GM12878 (cell line): ENCODE results near the gene SLCO4A1. TPM values are rescaled to one million over a fixed set of nuclear protein-coding genes. Genes with fewer than 3 reads are reported as not detected.

Experiments
- ATAC-seq: fragments of 200-7000 bp; cut with Tn5 transposase; 3 replicates; pipeline ENCODE4 v1.9.1; 2020; ENCODE audit warnings: mild to moderate bottlenecking, moderate library complexity
- BruUV-seq: library from RNA; stranded (reverse); fragments of 400-500 nt; replicated peaks from 2 replicates; lab custom pipeline; 2021; lab: Mats Ljungman, UMichigan
- CTCF ChIA-PET: fragments of 300-600 bp; sonication (Branson Sonifier 250); formaldehyde crosslinking; extraction: SDS; loops from one replicate; lab custom pipeline; 2021; ENCODE audit warnings: inconsistent platforms; lab: Yijun Ruan, JAX
- POLR2A ChIA-PET: fragments of 350-600 bp; formaldehyde crosslinking; extraction: SDS; loops from one replicate; lab custom pipeline; 2021; ENCODE audit warnings: inconsistent platforms; lab: Charles Lee
- RAD21 ChIA-PET: fragments of 300-600 bp; sonication (Branson Sonifier 250); formaldehyde crosslinking; loops from one replicate; lab custom pipeline; 2023; ENCODE audit warnings: antibody characterized with exemption; ENCODE audit not compliant: unreplicated experiment; lab: Charles Lee
- SMC1A ChIA-PET: fragments of 300-600 bp; sonication (Branson Sonifier 250); formaldehyde crosslinking; loops from one replicate; lab custom pipeline; 2023; ENCODE audit not compliant: unreplicated experiment, uncharacterized antibody; lab: Charles Lee
- DNase-seq: peaks from one replicate; pipeline ENCODE4 v3.0.0-alpha.2; 2011; ENCODE audit warnings: low read depth, low spot score
- FAIRE-seq: peaks from 3 replicates; lab custom pipeline; 2011; peaks lifted over from hg19 to GRCh38; lab: Jason Lieb, UNC
- H2AFZ ChIP-seq: 2 replicates; pipeline ENCODE4 v1.6.0; 2011; ENCODE audit warnings: low read depth, low read length, control low read depth; ENCODE audit not compliant: control insufficient read depth
- H3K27ac ChIP-seq: 2 replicates; pipeline ENCODE4 v1.5.1; 2011; ENCODE audit warnings: control low read depth; ENCODE audit not compliant: control insufficient read depth, insufficient read depth
- H3K27me3 ChIP-seq, 2 experiments: replicated peaks in 1 of 2; 2 replicates each; pipeline versions ENCODE4 v1.6.0 to v1.6.1; 2011; ENCODE audit warnings: low read length in 1 of 2; ENCODE audit not compliant: control insufficient read depth in 2 of 2, insufficient read depth in 2 of 2
- H3K36me3 ChIP-seq, 2 experiments: 2 replicates each; pipeline ENCODE4 v1.5.1; 2011; ENCODE audit warnings: low read length in 1 of 2; ENCODE audit not compliant: control insufficient read depth in 2 of 2, insufficient read depth in 2 of 2
- H3K4me1 ChIP-seq: 2 replicates; pipeline ENCODE4 v1.6.1; 2011; ENCODE audit warnings: mild to moderate bottlenecking, low read length, moderate library complexity, mixed read lengths; ENCODE audit not compliant: control insufficient read depth, insufficient read depth
- H3K4me2 ChIP-seq: 2 replicates; pipeline ENCODE4 v1.6.0; 2011; ENCODE audit warnings: control low read depth; ENCODE audit not compliant: control insufficient read depth, insufficient read depth
- H3K4me3 ChIP-seq: fragments of 200-600 bp; sonication (generic); 2 replicates; pipeline ENCODE4 v1.5.1; 2016
- H3K79me2 ChIP-seq: 2 replicates; pipeline ENCODE4 v1.6.0; 2011; ENCODE audit warnings: low read length; ENCODE audit not compliant: control insufficient read depth, insufficient read depth
- H3K9ac ChIP-seq: 2 replicates; pipeline ENCODE4 v1.8.0; 2011; ENCODE audit warnings: low read length, control low read depth, mixed read lengths; ENCODE audit not compliant: control insufficient read depth, insufficient read depth
- H3K9me3 ChIP-seq: replicated peaks from 3 replicates; pipeline ENCODE4 v1.5.1; 2011; ENCODE audit warnings: mild to moderate bottlenecking, low read length; ENCODE audit not compliant: control insufficient read depth, insufficient read depth
- H4K20me1 ChIP-seq: 2 replicates; pipeline ENCODE4 v1.6.0; 2011; ENCODE audit not compliant: control insufficient read depth, insufficient read depth
- BACH1 ChIP-seq: fragments of 450-650 bp; IDR thresholded peaks from 2 replicates; pipeline ENCODE4 v1.6.1; 2017; ENCODE audit warnings: mild to moderate bottlenecking, borderline replicate concordance
- BHLHE40 ChIP-seq, 2 experiments: fragments of 450-650 bp in 1 of 2; IDR thresholded peaks; 2 replicates each; pipeline ENCODE4 v1.6.1; 2011 to 2017; ENCODE audit warnings: low read depth in 2 of 2, borderline replicate concordance in 1 of 2, improper control_type of control experiment in 1 of 2, low read length in 1 of 2, mild to moderate bottlenecking in 1 of 2
- BMI1 ChIP-seq: fragments of 450-650 bp; IDR thresholded peaks from 2 replicates; pipeline ENCODE4 v1.6.1; 2016; ENCODE audit warnings: mild to moderate bottlenecking, moderate library complexity, borderline replicate concordance
- CEBPB ChIP-seq, 2 experiments: fragments of 150-350 bp in 1 of 2; IDR thresholded peaks; 2 replicates each; pipeline ENCODE4 v1.6.1; 2012 to 2014; ENCODE audit warnings: low read depth in 2 of 2, low read length in 2 of 2, borderline replicate concordance in 1 of 2, inconsistent platforms in 1 of 2
- GATAD2B ChIP-seq: fragments of 450-650 bp; conservative IDR thresholded peaks from 2 replicates; pipeline ENCODE4 v1.6.1; 2017; ENCODE audit warnings: low read depth, mild to moderate bottlenecking, moderate library complexity
- HDAC6 ChIP-seq: fragments of 200-600 bp; sonication (generic); IDR thresholded peaks from one replicate; pipeline ENCODE4 v1.8.0; 2017; ENCODE audit warnings: antibody characterized with exemption; ENCODE audit not compliant: unreplicated experiment
- MXI1 ChIP-seq: fragments of 150-350 bp; IDR thresholded peaks from 2 replicates; pipeline ENCODE4 v1.6.1; 2011; ENCODE audit warnings: low read depth, mild to moderate bottlenecking, inconsistent platforms, low read length, improper control_type of control experiment
- NR2F1 ChIP-seq: fragments of 450-650 bp; conservative IDR thresholded peaks from 2 replicates; pipeline ENCODE4 v1.6.1; 2017; ENCODE audit warnings: mild to moderate bottlenecking
- SRF ChIP-seq, 2 experiments: IDR thresholded peaks; 2 replicates each; pipeline ENCODE4 v1.6.1; 2011; ENCODE audit warnings: low read depth in 2 of 2, low read length in 2 of 2, mild to moderate bottlenecking in 1 of 2, moderate library complexity in 1 of 2
- SUPT20H ChIP-seq: IDR thresholded peaks from 2 replicates; pipeline ENCODE4 v1.6.1; 2011; ENCODE audit warnings: low read depth, mild to moderate bottlenecking, low read length, moderate library complexity, borderline replicate concordance; ENCODE audit not compliant: control insufficient read depth
- TAF1 ChIP-seq: IDR thresholded peaks from 2 replicates; pipeline ENCODE4 v1.6.1; 2011; ENCODE audit warnings: mild to moderate bottlenecking, low read depth, low read length, borderline replicate concordance
- WGBS: methylation state at CpG from one replicate; pipeline ENCODE4 v1.1.6; 2016; ENCODE audit warnings: low lambda C conversion rate; ENCODE audit not compliant: insufficient replicate concordance, insufficient coverage; ENCODE audit errors: missing lambda C conversion rate; 5-methylcytosine and 5-hydroxymethylcytosine counted together
- in situ Hi-C: fragments of 300-500 bp; cut with MboI; formaldehyde crosslinking; loops from 9 replicates; pipeline ENCODE4 v1.14.3; 2018; ENCODE audit warnings: mixed read lengths
- intact Hi-C: fragments of 100-400 bp; cut with micrococcal nuclease; formaldehyde crosslinking; loops from one replicate; pipeline ENCODE4 v1.14.2; 2022; ENCODE audit not compliant: unreplicated experiment
- polyA plus RNA-seq, 11 experiments: library from polyadenylated mRNA; depleted of rRNA in 4 of 11; unstranded in 6 of 11; stranded (reverse) in 5 of 11; fragments of >200 nt; fragmentation: Nextera tagmentation in 4 of 11; fragmentation: Illumina TruSeq in 1 of 11; extraction: Ambion mirVana in 4 of 11; extraction: Trizol in 1 of 11; gene quantifications; 1 replicate in 1 of 11; 2 replicates in 10 of 11; pipeline versions ENCODE4 v1.2.1 to v1.2.3, GENCODE V29; 2011 to 2016; ENCODE audit warnings: inconsistent platforms in 2 of 11, missing spikeins in 2 of 11, low read depth in 1 of 11
- total RNA-seq, 4 experiments: library from RNA; depleted of rRNA in 3 of 4; stranded (reverse); fragments of >200 nt in 3 of 4; fragmentation: Illumina TruSeq in 1 of 4; extraction: Trizol in 1 of 4; gene quantifications; 2 replicates each; pipeline versions ENCODE4 v1.2.1 to v1.2.3, GENCODE V29; 2013 to 2021
- TF ChIP-seq, protein P1 (sequence below): fragments of 450-650 bp; IDR thresholded peaks from 2 replicates; pipeline ENCODE4 v1.6.1; 2017; ENCODE audit warnings: low read depth, mild to moderate bottlenecking, moderate library complexity
- TF ChIP-seq, protein P2 (sequence below): fragments of 450-650 bp; IDR thresholded peaks from 2 replicates; pipeline ENCODE4 v1.6.1; 2014; ENCODE audit warnings: mild to moderate bottlenecking

SLCO4A1 gene
- total and polyA plus RNA-seq, 10 of the 15 experiments (the other 5 are each of a cell fraction or from before 2014, with no cell fraction given), result 2.1 to 30.7 (median 12.0) TPM

GRCh38 chr20:62696434-62696957 is 54.2 kb downstream of the SLCO4A1 start:
- WGBS, result 52% methylated on average over 14 of the region's 16 CpGs
- Histone ChIP-seq H3K4me1 (no peaks in the 10 kb centered on the region), H3K4me2 (no peak overlapping the region), H3K36me3 (no peaks in the 10 kb centered on the region), H4K20me1 (no peaks in the 10 kb centered on the region), H3K9me3 (no peaks in the 10 kb centered on the region), H3K4me3 (no peak overlapping the region), H3K79me2 (no peaks in the 10 kb centered on the region), H3K27me3 (peaks cover 0 to 5% of the 10 kb centered on the region in 2 experiments; a peak in 3 of 4 replicates), H2AFZ (no peak overlapping the region), H3K9ac (no peak overlapping the region), H3K27ac (no peak overlapping the region)
- in situ Hi-C loops, result no loop called here
- ATAC-seq (no peak), FAIRE-seq (no peak), DNase-seq (peak; percentile 25)
- ChIA-PET POLR2A (no interaction called here), SMC1A (no interaction called here), RAD21 (no interaction called here), CTCF (no interaction called here)
- BruUV-seq, result no TSS peak
- intact Hi-C loops, result no loop called here
- TF ChIP-seq SRF (IDR thresholded peaks at IDR 0.05; ENCODE audit: low read depth in 2 of 2, low read length in 2 of 2), result no peak

GRCh38 chr20:62696989-62697388 is 54.7 kb downstream of the SLCO4A1 start:
- no peaks in the 10 kb centered on the region for H3K79me2 ChIP-seq
- no peak for DNase-seq
- H3K4me3 ChIP-seq, result no peak overlapping the region
- SMC1A ChIA-PET, result no interaction called here
- H2AFZ ChIP-seq, result no peak overlapping the region
- TF ChIP-seq NR2F1, result no peak
- TF ChIP-seq GATAD2B, result no peak
- TF ChIP-seq MXI1, result no peak
- TF ChIP-seq HDAC6, result no peak
- TF ChIP-seq BHLHE40 (IDR thresholded peaks at IDR 0.05; ENCODE audit: borderline replicate concordance in 1 of 2, low read depth in 2 of 2, low read length in 1 of 2), result no peak
- no peak for TF ChIP-seq TAF1
- TF ChIP-seq, protein P1, sequence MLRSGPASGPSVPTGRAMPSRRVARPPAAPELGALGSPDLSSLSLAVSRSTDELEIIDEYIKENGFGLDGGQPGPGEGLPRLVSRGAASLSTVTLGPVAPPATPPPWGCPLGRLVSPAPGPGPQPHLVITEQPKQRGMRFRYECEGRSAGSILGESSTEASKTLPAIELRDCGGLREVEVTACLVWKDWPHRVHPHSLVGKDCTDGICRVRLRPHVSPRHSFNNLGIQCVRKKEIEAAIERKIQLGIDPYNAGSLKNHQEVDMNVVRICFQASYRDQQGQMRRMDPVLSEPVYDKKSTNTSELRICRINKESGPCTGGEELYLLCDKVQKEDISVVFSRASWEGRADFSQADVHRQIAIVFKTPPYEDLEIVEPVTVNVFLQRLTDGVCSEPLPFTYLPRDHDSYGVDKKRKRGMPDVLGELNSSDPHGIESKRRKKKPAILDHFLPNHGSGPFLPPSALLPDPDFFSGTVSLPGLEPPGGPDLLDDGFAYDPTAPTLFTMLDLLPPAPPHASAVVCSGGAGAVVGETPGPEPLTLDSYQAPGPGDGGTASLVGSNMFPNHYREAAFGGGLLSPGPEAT, result no peak
- TF ChIP-seq SUPT20H, result no peak
- TF ChIP-seq, protein P2, sequence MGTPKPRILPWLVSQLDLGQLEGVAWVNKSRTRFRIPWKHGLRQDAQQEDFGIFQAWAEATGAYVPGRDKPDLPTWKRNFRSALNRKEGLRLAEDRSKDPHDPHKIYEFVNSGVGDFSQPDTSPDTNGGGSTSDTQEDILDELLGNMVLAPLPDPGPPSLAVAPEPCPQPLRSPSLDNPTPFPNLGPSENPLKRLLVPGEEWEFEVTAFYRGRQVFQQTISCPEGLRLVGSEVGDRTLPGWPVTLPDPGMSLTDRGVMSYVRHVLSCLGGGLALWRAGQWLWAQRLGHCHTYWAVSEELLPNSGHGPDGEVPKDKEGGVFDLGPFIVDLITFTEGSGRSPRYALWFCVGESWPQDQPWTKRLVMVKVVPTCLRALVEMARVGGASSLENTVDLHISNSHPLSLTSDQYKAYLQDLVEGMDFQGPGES, result no peak
- TF ChIP-seq BACH1, result no peak
- TF ChIP-seq CEBPB (IDR thresholded peaks at IDR 0.05; ENCODE audit: borderline replicate concordance in 1 of 2, low read depth in 2 of 2, low read length in 2 of 2), result no peak
- TF ChIP-seq BMI1, result no peak
- TF ChIP-seq, all 136 proteins: peak for 0
- ATAC-seq (no peak), FAIRE-seq (no peak)
- H3K4me1 ChIP-seq, result no peaks in the 10 kb centered on the region
- in situ Hi-C loops (no loop called here), intact Hi-C loops (no loop called here)
- H3K9ac ChIP-seq, result no peak overlapping the region
- no TSS peak for BruUV-seq
- H3K9me3 ChIP-seq, result no peaks in the 10 kb centered on the region
- H3K36me3 ChIP-seq, result no peaks in the 10 kb centered on the region
- WGBS, result 40% methylated on average over 10 of the region's 10 CpGs
- H3K27ac ChIP-seq, result no peak overlapping the region
- POLR2A ChIA-PET, result no interaction called here
- H3K4me2 ChIP-seq, result no peak overlapping the region
- no peaks in the 10 kb centered on the region for H4K20me1 ChIP-seq
- RAD21 ChIA-PET, result no interaction called here
- peaks cover 0 to 5% of the 10 kb centered on the region in 2 experiments; a peak in 3 of 4 replicates for H3K27me3 ChIP-seq
- CTCF ChIA-PET, result no interaction called here
